Thymus (tissue), 11 donors: ENCODE measurements around the gene NOC3L. TPM values are rescaled to one million over a fixed set of nuclear protein-coding genes. Genes with fewer than 3 reads are reported as not detected.

ENCODE experiments used
- DNase-seq, 9 donors: peaks; one replicate each; pipeline ENCODE4 v3.0.0-alpha.2; 2013; ENCODE audit warnings: low spot score in 9 of 9, low read depth in 6 of 9, missing footprints in 1 of 9
- H3K27ac ChIP-seq, 2 donors: one replicate each; pipeline ENCODE4 v1.5.1; 2013; ENCODE audit warnings: control low read depth in 1 of 2, low read depth in 1 of 2, low read length in 1 of 2, mild to moderate bottlenecking in 1 of 2, moderate library complexity in 1 of 2
- H3K27me3 ChIP-seq, 2 donors: one replicate each; pipeline ENCODE4 v1.5.1; 2013; ENCODE audit warnings: low read length in 1 of 2; ENCODE audit not compliant: control insufficient read depth in 2 of 2, insufficient read depth in 1 of 2
- H3K36me3 ChIP-seq, 2 donors: one replicate each; pipeline ENCODE4 v1.5.1; 2013; ENCODE audit warnings: low read length in 1 of 2, mild to moderate bottlenecking in 1 of 2, moderate library complexity in 1 of 2; ENCODE audit not compliant: control insufficient read depth in 2 of 2, insufficient read depth in 2 of 2
- H3K4me1 ChIP-seq, 2 donors: one replicate each; pipeline ENCODE4 v1.5.1; 2013; ENCODE audit warnings: low read length in 2 of 2; ENCODE audit not compliant: control insufficient read depth in 2 of 2, insufficient read depth in 2 of 2
- H3K4me3 ChIP-seq, 2 donors: one replicate each; pipeline ENCODE4 v1.5.1; 2013; ENCODE audit warnings: low read length in 2 of 2, control low read depth in 1 of 2, mild to moderate bottlenecking in 1 of 2
- H3K9me3 ChIP-seq, 2 donors: one replicate each; pipeline ENCODE4 v1.5.1; 2013; ENCODE audit warnings: low read length in 1 of 2, mild to moderate bottlenecking in 1 of 2; ENCODE audit not compliant: control insufficient read depth in 2 of 2, insufficient read depth in 1 of 2
- WGBS: extraction: QIAGEN DNeasy Blood & Tissue Kit; methylation state at CpG from one replicate; pipeline ENCODE4 v1.1.7; 2013; 5-methylcytosine and 5-hydroxymethylcytosine counted together
- polyA plus RNA-seq: library from polyadenylated mRNA; stranded (reverse); fragments of 200-250 nt; gene quantifications from one replicate; pipeline ENCODE4 v1.2.3, GENCODE V29; 2013
- total RNA-seq: library from RNA; stranded (reverse); fragments of 120-200 nt; gene quantifications from one replicate; pipeline ENCODE4 v1.2.4, GENCODE V29; 2013
- donor health status: healthy.

Gene NOC3L
- total and polyA plus RNA-seq, 2 donors, result 13.2 to 21.1 TPM

DNA sequence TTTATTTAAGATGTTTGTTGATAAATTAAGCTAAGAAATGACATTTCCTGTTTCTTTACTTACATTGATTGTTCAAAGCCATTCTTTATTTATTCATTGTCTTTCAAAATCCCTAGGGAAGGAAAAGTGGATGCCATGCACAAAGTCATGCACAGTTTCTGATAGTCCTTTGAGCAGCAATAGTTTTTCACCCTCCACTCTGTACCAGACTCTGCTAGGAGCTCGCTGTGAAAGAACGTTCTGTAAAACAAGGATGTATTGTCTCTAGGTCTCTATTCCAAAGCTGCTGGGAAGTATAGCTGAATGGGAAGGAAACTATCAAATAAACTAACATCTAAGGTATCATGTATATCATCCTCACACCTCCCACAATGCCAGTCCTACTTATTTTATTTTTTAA lies 7.8 kb upstream of the NOC3L start:
- no peak for DNase-seq
- no peaks in the 10 kb centered on the region for H3K4me1 ChIP-seq

GRCh38 chr10:94366382-94366781 lies 3.6 kb upstream of the NOC3L start:
- no peak for DNase-seq
- no peaks in the 10 kb centered on the region for H3K36me3 ChIP-seq
- H3K27ac ChIP-seq, result no peak overlapping the region
- no peaks in the 10 kb centered on the region for H3K9me3 ChIP-seq
- WGBS, result 95% methylated on average over 3 of the region's 3 CpGs
- peaks cover 5 to 6% of the 10 kb centered on the region in 2 donors for H3K4me1 ChIP-seq
- H3K27me3 ChIP-seq, result peaks cover 0 to 12% of the 10 kb centered on the region in 2 donors
- H3K4me3 ChIP-seq, result no peak overlapping the region

More for the DNA sequence above, 7.8 kb upstream of the NOC3L start:
- 94% methylated on average over 2 of the region's 2 CpGs for WGBS
- H3K36me3 ChIP-seq, result no peaks in the 10 kb centered on the region
- no peaks in the 10 kb centered on the region for H3K9me3 ChIP-seq
- peaks cover 0 to 6% of the 10 kb centered on the region in 2 donors for H3K27me3 ChIP-seq
- no peak overlapping the region for H3K27ac ChIP-seq
- H3K4me3 ChIP-seq, result no peak overlapping the region

DNA sequence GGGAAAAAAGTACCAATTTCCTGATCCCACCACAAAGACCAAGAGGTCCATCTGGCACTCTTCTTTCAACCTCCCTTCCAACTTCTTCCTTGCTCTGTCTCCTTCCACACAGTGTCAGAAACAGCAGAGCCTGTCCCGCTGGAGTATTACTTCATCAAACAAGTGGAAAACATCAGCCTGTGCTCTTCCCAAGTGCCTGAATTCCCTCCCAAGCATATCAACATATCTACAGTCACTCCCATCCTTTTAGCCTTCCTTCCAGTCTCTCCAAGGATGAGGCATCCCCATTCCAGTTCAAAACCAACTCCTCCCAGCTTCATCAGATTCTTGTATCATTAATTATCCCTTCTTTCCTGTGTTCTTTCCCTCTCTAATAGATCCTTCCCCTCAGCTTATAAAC lies 1.7 kb upstream of the NOC3L start:
- no peaks in the 10 kb centered on the region for H3K36me3 ChIP-seq
- 88% methylated on average over 1 of the region's 1 CpG for WGBS
- DNase-seq, result no peak

DNA sequence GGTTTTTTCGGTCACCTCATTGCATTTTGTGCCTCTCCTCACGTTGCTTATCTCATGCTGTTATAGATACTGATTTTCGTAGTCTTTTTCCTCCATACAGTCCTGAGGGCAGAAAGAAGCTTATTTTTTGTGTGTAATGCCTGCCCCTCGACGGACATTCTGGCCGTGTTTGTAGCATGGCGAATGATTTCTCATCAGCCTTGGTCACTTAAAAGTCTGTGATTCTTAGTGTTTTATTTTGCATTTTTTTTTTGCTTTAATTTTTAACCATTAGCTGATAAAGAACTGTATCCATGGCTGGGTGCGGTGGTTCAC lies 469 bp upstream of the NOC3L start:
- Histone ChIP-seq H3K4me3 (peak overlapping the region; percentile 61 to 80), H3K4me1 (peaks cover 5 to 6% of the 10 kb centered on the region in 2 donors), H3K36me3 (peaks cover 0 to 3% of the 10 kb centered on the region in 2 donors), H3K27me3 (peaks cover 0 to 7% of the 10 kb centered on the region in 2 donors), H3K9me3 (no peaks in the 10 kb centered on the region), H3K27ac (no peak overlapping the region)
- DNase-seq, result no peak
- 50% methylated on average over 8 of the region's 8 CpGs for WGBS

More for the DNA sequence above, 1.7 kb upstream of the NOC3L start:
- H3K4me1 ChIP-seq, result peaks cover 5 to 6% of the 10 kb centered on the region in 2 donors
- H3K9me3 ChIP-seq, result no peaks in the 10 kb centered on the region
- no peak overlapping the region for H3K27ac ChIP-seq
- peaks cover 0 to 12% of the 10 kb centered on the region in 2 donors for H3K27me3 ChIP-seq
- H3K4me3 ChIP-seq, result no peak overlapping the region

- Histone ChIP-seq H3K36me3 (peaks cover 3 to 5% of the 10 kb centered on the region in 2 donors), H3K4me3 (no peak overlapping the region), H3K27ac (no peak overlapping the region), H3K27me3 (peaks cover 0 to 5% of the 10 kb centered on the region in 2 donors), H3K9me3 (no peaks in the 10 kb centered on the region), H3K4me1 (peaks cover 5 to 6% of the 10 kb centered on the region in 2 donors)
- DNase-seq, result peak in 1 of 9 donors; percentile 7
- 89% methylated on average over 4 of the region's 4 CpGs for WGBS
Observed at GRCh38 chr10:94361171-94361794, 1.5 kb downstream of the NOC3L start.

- Histone ChIP-seq H3K36me3 (peaks cover 3 to 9% of the 10 kb centered on the region in 2 donors), H3K9me3 (no peaks in the 10 kb centered on the region), H3K27ac (no peak overlapping the region), H3K4me1 (peaks cover 5 to 6% of the 10 kb centered on the region in 2 donors), H3K4me3 (no peak overlapping the region), H3K27me3 (peaks cover 0 to 2% of the 10 kb centered on the region in 2 donors)
- WGBS, result 95% methylated on average over 2 of the region's 2 CpGs
- DNase-seq, result no peak
Observed at GRCh38 chr10:94358480-94358879, 4.3 kb downstream of the NOC3L start.

- peaks cover 6 to 11% of the 10 kb centered on the region in 2 donors for H3K36me3 ChIP-seq
- no peak for DNase-seq
- no peaks in the 10 kb centered on the region for H3K9me3 ChIP-seq
- H3K4me3 ChIP-seq, result no peak overlapping the region
- H3K27ac ChIP-seq, result no peak overlapping the region
- H3K27me3 ChIP-seq, result no peaks in the 10 kb centered on the region
- 99% methylated on average over 3 of the region's 3 CpGs for WGBS
- H3K4me1 ChIP-seq, result peaks cover 0 to 5% of the 10 kb centered on the region in 2 donors
Observed at GRCh38 chr10:94357193-94357592, 5.5 kb downstream of the NOC3L start.

DNA sequence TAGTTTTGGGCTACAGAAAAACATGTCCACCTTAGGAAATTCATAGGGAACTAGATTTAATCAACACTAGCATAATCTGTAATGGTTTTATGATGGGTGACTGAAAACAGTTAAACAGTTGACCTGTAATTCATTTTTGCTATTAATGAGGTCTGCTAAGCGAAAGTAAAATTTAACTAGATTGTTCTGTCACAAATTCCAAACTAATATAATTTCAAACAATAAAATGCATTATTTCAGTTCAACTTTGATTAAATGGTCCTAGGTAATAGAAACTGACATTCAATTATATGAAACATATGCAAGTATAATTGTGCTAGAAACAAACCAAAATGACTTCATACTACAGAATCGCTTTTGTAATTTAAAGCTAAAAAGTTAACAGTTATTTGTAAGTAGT lies 6.9 kb downstream of the NOC3L start:
- no peak for DNase-seq

DNA sequence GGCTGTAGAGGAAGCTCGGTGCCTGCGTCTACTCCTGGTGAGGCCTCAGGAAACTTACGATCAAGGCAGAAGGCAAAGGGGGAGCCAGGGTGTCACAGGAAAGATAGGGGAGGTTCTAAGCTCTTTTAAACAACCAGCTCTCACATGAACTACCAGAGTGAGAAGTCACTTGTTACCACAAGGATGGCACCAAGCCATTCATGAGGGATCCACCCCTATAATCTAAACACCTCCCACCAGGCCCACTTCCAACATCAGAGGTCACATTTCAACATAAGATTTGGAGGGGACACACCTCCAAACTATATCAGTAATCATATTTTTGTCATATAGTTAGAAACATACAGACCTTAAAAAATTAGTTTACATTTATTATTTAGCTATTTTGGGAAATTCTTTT lies 9.4 kb downstream of the NOC3L start:
- DNase-seq, result no peak

More for the DNA sequence above, 6.9 kb downstream of the NOC3L start:
- Histone ChIP-seq H3K36me3 (peaks cover 12 to 21% of the 10 kb centered on the region in 2 donors), H3K4me3 (no peak overlapping the region), H3K27me3 (no peaks in the 10 kb centered on the region), H3K27ac (no peak overlapping the region), H3K4me1 (no peaks in the 10 kb centered on the region), H3K9me3 (no peaks in the 10 kb centered on the region)
- 98% methylated on average over 2 of the region's 2 CpGs for WGBS

More for the DNA sequence above, 9.4 kb downstream of the NOC3L start:
- Histone ChIP-seq H3K36me3 (peaks cover 9 to 26% of the 10 kb centered on the region in 2 donors), H3K4me3 (no peak overlapping the region), H3K4me1 (no peaks in the 10 kb centered on the region), H3K9me3 (no peaks in the 10 kb centered on the region), H3K27me3 (no peaks in the 10 kb centered on the region), H3K27ac (no peak overlapping the region)
- 98% methylated on average over 3 of the region's 3 CpGs for WGBS
